ENCODE data around the gene SLC24A3.

SLC24A3 gene

GRCh38 chr20:19739351-19739750 lies 526.9 kb downstream of the SLC24A3 start:
- no peak overlapping the region for H3K4me3 ChIP-seq (ENCODE audit: low read length)
- no peak for DNase-seq (ENCODE audit: low read depth)
- TF ChIP-seq CTCF (IDR thresholded peaks at IDR 0.05; ENCODE audit: insufficient read depth, low read depth, low read length, missing control alignments), result no peak

GRCh38 chr20:19740512-19740911 lies 528.1 kb downstream of the SLC24A3 start:
- H3K4me3 ChIP-seq (ENCODE audit: low read length), result no peak overlapping the region
- no peak for DNase-seq (ENCODE audit: low read depth)
- no peak for TF ChIP-seq CTCF (IDR thresholded peaks at IDR 0.05; ENCODE audit: insufficient read depth, low read depth, low read length, missing control alignments)

- TF ChIP-seq CTCF (IDR thresholded peaks at IDR 0.05; ENCODE audit: insufficient read depth, low read depth, low read length, missing control alignments), result no peak
- no peak overlapping the region for H3K4me3 ChIP-seq (ENCODE audit: low read length)
- no peak for DNase-seq (ENCODE audit: low read depth)
Measured at GRCh38 chr20:19741924-19742323, 529.5 kb downstream of the SLC24A3 start.

GRCh38 chr20:19742974-19743639 lies 530.7 kb downstream of the SLC24A3 start:
- no peak overlapping the region for H3K4me3 ChIP-seq (ENCODE audit: low read length)
- TF ChIP-seq CTCF (IDR thresholded peaks at IDR 0.05; ENCODE audit: insufficient read depth, low read depth, low read length, missing control alignments), result no peak
- no peak for DNase-seq (ENCODE audit: low read depth)

GRCh38 chr20:19743640-19743995 lies 531.2 kb downstream of the SLC24A3 start:
- no peak for DNase-seq (ENCODE audit: low read depth)
- TF ChIP-seq CTCF (IDR thresholded peaks at IDR 0.05; ENCODE audit: insufficient read depth, low read depth, low read length, missing control alignments), result no peak
- H3K4me3 ChIP-seq (ENCODE audit: low read length), result no peak overlapping the region

- no peak overlapping the region for H3K4me3 ChIP-seq (ENCODE audit: low read length)
- DNase-seq (ENCODE audit: low read depth), result no peak
- TF ChIP-seq CTCF (IDR thresholded peaks at IDR 0.05; ENCODE audit: insufficient read depth, low read depth, low read length, missing control alignments), result no peak
Measured at GRCh38 chr20:19745106-19745505, 532.7 kb downstream of the SLC24A3 start.

- no peak overlapping the region for H3K4me3 ChIP-seq (ENCODE audit: low read length)
- no peak for DNase-seq (ENCODE audit: low read depth)
- no peak for TF ChIP-seq CTCF (IDR thresholded peaks at IDR 0.05; ENCODE audit: insufficient read depth, low read depth, low read length, missing control alignments)
Measured at GRCh38 chr20:19745584-19745983, 533.1 kb downstream of the SLC24A3 start.
